HepG2 (cell line): ENCODE data around the gene HES7. TPM values are rescaled to one million over a fixed set of nuclear protein-coding genes. Genes with fewer than 3 reads are reported as not detected.

ENCODE experiments used
- ATAC-seq: fragments of 200-7000 bp; cut with Tn5 transposase; 3 replicates; pipeline ENCODE4 v1.9.1; 2020; ENCODE audit warnings: mild to moderate bottlenecking, moderate library complexity
- BruUV-seq: library from RNA; stranded (reverse); fragments of 400-500 nt; replicated peaks from 2 replicates; lab custom pipeline; 2021; lab: Mats Ljungman, UMichigan
- CTCF ChIA-PET: fragments of 300-600 bp; formaldehyde crosslinking; extraction: SDS; loops from one replicate; lab custom pipeline; 2021; ENCODE audit warnings: low total read pairs, inconsistent platforms, low intra/inter-chr PET ratio; lab: Yijun Ruan, JAX
- POLR2A ChIA-PET: fragments of 350-600 bp; sonication (Branson Sonifier 250); formaldehyde crosslinking; loops from one replicate; lab custom pipeline; 2020; ENCODE audit warnings: antibody characterized with exemption, inconsistent platforms; lab: Yijun Ruan, JAX
- DNase-seq: peaks from one replicate; pipeline ENCODE4 v3.0.0-alpha.2; 2015; ENCODE audit warnings: low spot score
- FAIRE-seq: peaks from 3 replicates; lab custom pipeline; 2011; peaks lifted over from hg19 to GRCh38; lab: Jason Lieb, UNC
- H2AFZ ChIP-seq: one replicate; pipeline ENCODE4 v1.6.1; 2011; ENCODE audit warnings: low read length, inconsistent platforms
- H3K27ac ChIP-seq: fragments of 300-600 bp; 3 replicates; pipeline ENCODE4 v1.8.0; 2011; ENCODE audit warnings: mixed run types, mild to moderate bottlenecking, mixed read lengths, low read length, inconsistent platforms; ENCODE audit not compliant: insufficient read depth; ENCODE audit errors: extremely low read length
- H3K27me3 ChIP-seq, 2 experiments: fragments of 200-600 bp in 1 of 2; 2 replicates in 1 of 2; 3 replicates in 1 of 2; pipeline versions ENCODE4 v1.6.0 to v1.8.0; 2011; ENCODE audit warnings: low read length in 2 of 2, mild to moderate bottlenecking in 2 of 2, moderate library complexity in 2 of 2, inconsistent platforms in 1 of 2; ENCODE audit not compliant: insufficient read depth in 2 of 2, control insufficient read depth in 1 of 2
- H3K36me3 ChIP-seq, 2 experiments: fragments of 200-600 bp in 1 of 2; replicated peaks in 1 of 2; 2 replicates in 1 of 2; 3 replicates in 1 of 2; pipeline versions ENCODE4 v1.5.1 to v1.8.0; 2011; ENCODE audit warnings: low read length in 2 of 2, inconsistent platforms in 1 of 2; ENCODE audit not compliant: insufficient read depth in 2 of 2, control insufficient read depth in 1 of 2
- H3K4me1 ChIP-seq: 2 replicates; pipeline ENCODE4 v1.5.1; 2012; ENCODE audit warnings: low read length, inconsistent platforms; ENCODE audit not compliant: insufficient read depth
- H3K4me2 ChIP-seq: 2 replicates; pipeline ENCODE4 v1.6.0; 2011; ENCODE audit warnings: low read depth, low read length, inconsistent platforms
- H3K4me3 ChIP-seq, 3 experiments: fragments of 200-600 bp in 1 of 3; sonication (generic), shearing (Covaris generic) in 1 of 3; replicated peaks in 1 of 3; 2 replicates each; pipeline ENCODE4 v1.5.1; 2011 to 2016; ENCODE audit warnings: low read length in 3 of 3, inconsistent platforms in 2 of 3, low read depth in 2 of 3, mild to moderate bottlenecking in 2 of 3, control low read depth in 1 of 3, mixed read lengths in 1 of 3; ENCODE audit not compliant: insufficient read depth in 1 of 3
- H3K79me2 ChIP-seq: one replicate; pipeline ENCODE4 v1.6.1; 2011; ENCODE audit warnings: low read length, inconsistent platforms; ENCODE audit not compliant: insufficient read depth
- H3K9ac ChIP-seq: 2 replicates; pipeline ENCODE4 v1.6.0; 2011; ENCODE audit warnings: mild to moderate bottlenecking, low read depth, low read length, inconsistent platforms; ENCODE audit not compliant: insufficient read depth
- H3K9me3 ChIP-seq: 2 replicates; pipeline ENCODE4 v1.5.1; 2012; ENCODE audit warnings: mild to moderate bottlenecking, low read length
- H4K20me1 ChIP-seq: 2 replicates; pipeline ENCODE4 v1.6.0; 2011; ENCODE audit warnings: inconsistent platforms, mild to moderate bottlenecking, low read length, moderate library complexity; ENCODE audit not compliant: insufficient read depth
- AHDC1 ChIP-seq: sonication (generic); formaldehyde crosslinking; IDR thresholded peaks from 2 replicates; pipeline ENCODE4 v1.5.1; 2020; ENCODE audit warnings: mild to moderate bottlenecking, missing genetic modification reagents, borderline replicate concordance
- ETV5 ChIP-seq: IDR thresholded peaks from 2 replicates; pipeline ENCODE4 v1.6.1; 2018; ENCODE audit warnings: missing biosample characterization, missing genetic modification reagents, inconsistent platforms, borderline replicate concordance
- FOXC1 ChIP-seq: sonication (generic); formaldehyde crosslinking; IDR thresholded peaks from 2 replicates; pipeline ENCODE4 v1.8.0; 2022; ENCODE audit warnings: mild to moderate bottlenecking, missing genetic modification reagents, borderline replicate concordance
- GZF1 ChIP-seq: sonication (generic); formaldehyde crosslinking; IDR thresholded peaks from 2 replicates; pipeline ENCODE4 v1.5.1; 2020; ENCODE audit warnings: mild to moderate bottlenecking, missing genetic modification reagents
- KDM4B ChIP-seq: sonication (generic); formaldehyde crosslinking; IDR thresholded peaks from 2 replicates; pipeline ENCODE4 v1.4.0; 2020; ENCODE audit warnings: missing genetic modification reagents
- NPAS2 ChIP-seq: sonication (generic); formaldehyde crosslinking; IDR thresholded peaks from 2 replicates; pipeline ENCODE4 v1.8.0; 2022; ENCODE audit warnings: mild to moderate bottlenecking, missing genetic modification reagents, borderline replicate concordance
- PRMT3 ChIP-seq: sonication (generic); formaldehyde crosslinking; IDR thresholded peaks from 2 replicates; pipeline ENCODE4 v1.8.1; 2022; ENCODE audit warnings: low read depth, mild to moderate bottlenecking, moderate library complexity, missing genetic modification reagents, borderline replicate concordance
- SIN3B ChIP-seq: fragments of 150-350 bp; IDR thresholded peaks from 2 replicates; pipeline ENCODE4 v1.6.1; 2014; ENCODE audit warnings: low read length
- SNAPC5 ChIP-seq: sonication (generic); formaldehyde crosslinking; IDR thresholded peaks from 2 replicates; pipeline ENCODE4 v1.8.1; 2023; ENCODE audit warnings: mild to moderate bottlenecking, missing genetic modification reagents, borderline replicate concordance
- TCF12 ChIP-seq, 2 experiments: fragments of 450-650 bp in 1 of 2; sonication (generic) in 1 of 2; formaldehyde crosslinking in 1 of 2; IDR thresholded peaks; 2 replicates each; pipeline versions ENCODE4 v1.6.1 to v1.8.0; 2017 to 2022; ENCODE audit warnings: antibody characterized with exemption in 1 of 2, mild to moderate bottlenecking in 1 of 2, missing genetic modification reagents in 1 of 2, moderate library complexity in 1 of 2
- TEAD3 ChIP-seq: optimal IDR thresholded peaks from 2 replicates; pipeline ENCODE3; 2016; ENCODE audit warnings: borderline replicate concordance
- THRA ChIP-seq: sonication (generic); formaldehyde crosslinking; IDR thresholded peaks from 2 replicates; pipeline ENCODE4 v1.4.0; 2020; ENCODE audit warnings: missing genetic modification reagents, borderline replicate concordance
- ZNF274 ChIP-seq: sonication (generic); formaldehyde crosslinking; IDR thresholded peaks from 2 replicates; pipeline ENCODE4 v1.5.1; 2020; ENCODE audit warnings: mild to moderate bottlenecking, missing genetic modification reagents
- ZNF546 ChIP-seq: sonication (generic); formaldehyde crosslinking; conservative IDR thresholded peaks from 2 replicates; pipeline ENCODE4 v1.8.1; 2023; ENCODE audit warnings: mild to moderate bottlenecking, missing genetic modification reagents
- ZNF800 ChIP-seq: sonication (generic); formaldehyde crosslinking; IDR thresholded peaks from 2 replicates; pipeline ENCODE4 v1.4.0; 2020; ENCODE audit warnings: missing genetic modification reagents
- ZSCAN29 ChIP-seq: sonication (generic); formaldehyde crosslinking; conservative IDR thresholded peaks from 2 replicates; pipeline ENCODE4 v1.4.0; 2020; ENCODE audit warnings: mild to moderate bottlenecking, missing genetic modification reagents
- WGBS: methylation state at CpG from one replicate; pipeline ENCODE4 v1.1.6; 2017; ENCODE audit warnings: low lambda C conversion rate; 5-methylcytosine and 5-hydroxymethylcytosine counted together
- in situ Hi-C: cut with HindIII; loops from 2 replicates; pipeline ENCODE4 v1.10.0; 2017; ENCODE audit warnings: low pct_unique_long_range_greater_than_20kb; ENCODE audit not compliant: extremely low pct_ligation_motif_present
- intact Hi-C: fragments of 100-400 bp; cut with micrococcal nuclease; formaldehyde crosslinking; loops from one replicate; pipeline ENCODE4 v1.10.0; 2022; ENCODE audit not compliant: unreplicated experiment
- polyA plus RNA-seq, 8 experiments: library from polyadenylated mRNA; depleted of rRNA in 3 of 8; stranded (reverse) in 7 of 8; unstranded in 1 of 8; fragments of >200 nt; fragmentation: Illumina TruSeq in 4 of 8; extraction: Trizol in 4 of 8; gene quantifications; 2 replicates each; pipeline versions ENCODE4 v1.2.1 to v1.2.3, GENCODE V29; 2011 to 2016; ENCODE audit warnings: low read depth in 4 of 8, missing spikeins in 1 of 8, mixed read lengths in 1 of 8; ENCODE audit not compliant: insufficient read depth in 1 of 8
- total RNA-seq, 5 experiments: library from RNA; depleted of rRNA; stranded (reverse); fragments of >200 nt; fragmentation: Illumina TruSeq; extraction: Trizol; gene quantifications; 2 replicates each; pipeline ENCODE4 v1.2.3, GENCODE V29; 2016; ENCODE audit warnings: low read depth in 1 of 5

The HES7 gene
- total and polyA plus RNA-seq, 2 of the 13 experiments (the other 11 are each of a cell fraction or from before 2014, with no cell fraction given) = not detected

GRCh38 chr17:8166731-8167130, 42.8 kb upstream of the HES7 start:
- no peak for ATAC-seq
- POLR2A ChIA-PET = no interaction called here
- Histone ChIP-seq H3K79me2 (peaks cover 10% of the 10 kb centered on the region), H3K27ac (no peak overlapping the region), H4K20me1 (no peaks in the 10 kb centered on the region), H3K4me2 (peak overlapping the region; percentile 61), H3K9ac (peak overlapping the region; percentile 3; the same call in 1 of the 2 replicates), H3K36me3 (no peaks in the 10 kb centered on the region), H3K27me3 (no peaks in the 10 kb centered on the region; a peak in 1 of 5 replicates), H3K4me1 (peaks cover 49% of the 10 kb centered on the region), H2AFZ (no peak overlapping the region), H3K4me3 (peak overlapping the region in 1 of 3 experiments; percentile 26; a peak in 1 of 6 replicates), H3K9me3 (no peaks in the 10 kb centered on the region)
- 43% methylated on average over 4 of the region's 6 CpGs for WGBS
- intact Hi-C loops (no loop called here), in situ Hi-C loops (no loop called here)
- BruUV-seq = no TSS peak
- FAIRE-seq = no peak
- DNase-seq = no peak
- CTCF ChIA-PET = no interaction called here
- TF ChIP-seq ZNF546 (CRISPR knock-in tag) (no peak), SNAPC5 (no peak), NPAS2 (CRISPR knock-in tag) (no peak), THRA (CRISPR knock-in tag) (no peak), TCF12 (IDR thresholded peaks at IDR 0.05) (no peak), TCF12 (CRISPR knock-in tag; IDR thresholded peaks at IDR 0.05) (no peak), KDM4B (CRISPR knock-in tag) (no peak), ZNF274 (CRISPR knock-in tag) (no peak), FOXC1 (CRISPR knock-in tag) (no peak), ZSCAN29 (CRISPR knock-in tag) (no peak), AHDC1 (CRISPR knock-in tag) (no peak), GZF1 (CRISPR knock-in tag) (no peak), PRMT3 (CRISPR knock-in tag) (no peak), ETV5 (CRISPR knock-in tag) (no peak), ZNF800 (CRISPR knock-in tag) (no peak), TEAD3 (CRISPR knock-in tag) (no peak), SIN3B (no peak)
